ENCODE results near the gene CPLX4. TPM values are rescaled to one million over a fixed set of nuclear protein-coding genes. Genes with fewer than 3 reads are reported as not detected.
A peak's percentile ranks its signal among the peaks of the same experiment; 100 is the strongest.

CPLX4 gene
- not detected in 3 replicates for total RNA-seq (2021)
- not detected for Bru-seq, nascent RNA
- long read RNA-seq, experiment 1 = 0 reads
- long read RNA-seq, experiment 2 = 0 reads
- long read RNA-seq, experiment 3 = 0 reads

GRCh38 chr18:59318460-59319050 is at the start of gene CPLX4:
Gene CPLX4 (minus strand): TSS chr18:59318649. CDS start chr18:59318462, 187 bp downstream.
- H3K27me3 Mint-ChIP-seq (ENCODE audit: low read depth) = no peaks in the 10 kb centered on the region; the same call in none of the 2 replicates
- ChIA-PET POLR2A (no interaction called here), CTCF (interaction anchor here (1.0 to 3.7 kb wide), 4 partner anchors 10 to 84 kb away, joined by 3 to 17 read pairs (median 8); partner anchors contain the start of gene RAX)
- DNase-seq (ENCODE audit: low spot score) (no peak), ATAC-seq (no peak)
- no peak for TF ChIP-seq ZSCAN18 (CRISPR knock-in tag; IDR thresholded peaks at IDR 0.05)
- no peak for TF ChIP-seq ZNF396 (CRISPR knock-in tag; IDR thresholded peaks at IDR 0.05; ENCODE audit: borderline replicate concordance)
- TF ChIP-seq ZNF232 (CRISPR knock-in tag; IDR thresholded peaks at IDR 0.05) = no peak
- no peak for TF ChIP-seq NR3C1 (CRISPR knock-in tag; conservative IDR thresholded peaks at IDR 0.05; ENCODE audit: low read depth)
- H3K27ac Mint-ChIP-seq = no peak within 1 kb of the TSS
- H3K4me1 Mint-ChIP-seq = no peaks in the 10 kb centered on the region
- no peak within 1 kb of the TSS for H3K4me3 Mint-ChIP-seq
- peaks cover 3% of the 10 kb centered on the region; the same call in 1 of the 2 replicates for H3K9me3 Mint-ChIP-seq
- no peaks in the 10 kb centered on the region for H3K36me3 Mint-ChIP-seq

- POLR2A ChIA-PET = no interaction called here
- Mint-ChIP-seq H3K27ac (no peak overlapping the region), H3K36me3 (peaks cover 10% of the 10 kb centered on the region), H3K9me3 (no peaks in the 10 kb centered on the region), H3K4me1 (peaks cover 18% of the 10 kb centered on the region), H3K27me3 (ENCODE audit: low read depth) (peaks cover 57% of the 10 kb centered on the region), H3K4me3 (peak overlapping the region; percentile 65; the same call in 1 of the 2 replicates)
- no peak for DNase-seq (ENCODE audit: low spot score)
- TF ChIP-seq ZNF396 (CRISPR knock-in tag; IDR thresholded peaks at IDR 0.05; ENCODE audit: borderline replicate concordance) = no peak
- TF ChIP-seq GABPB1 (CRISPR knock-in tag; IDR thresholded peaks at IDR 0.05) = no peak
- TF ChIP-seq USF2 (CRISPR knock-in tag; IDR thresholded peaks at IDR 0.05) = no peak
- TF ChIP-seq CREB1 (CRISPR knock-in tag; IDR thresholded peaks at IDR 0.05) = no peak
- TF ChIP-seq JAZF1 (CRISPR knock-in tag; IDR thresholded peaks at IDR 0.05) = no peak
- TF ChIP-seq ZNF671 (CRISPR knock-in tag; IDR thresholded peaks at IDR 0.05) = no peak
- CTCF ChIA-PET = interaction anchor here (1.8 kb wide), 1 partner anchor 42 kb away, joined by 24 read pairs; no protein-coding TSS in a partner anchor
- ATAC-seq = no peak
Measured at GRCh38 chr18:59360381-59360780, 41.9 kb upstream of the CPLX4 start.

GRCh38 chr18:59359576-59359952 is 41.1 kb upstream of the CPLX4 start:
- H3K27ac Mint-ChIP-seq = no peak overlapping the region
- peak overlapping the region; percentile 65 for H3K4me3 Mint-ChIP-seq
- CTCF ChIA-PET = interaction anchor here (1.0 to 1.8 kb wide), 5 partner anchors 36 to 337 kb away, joined by 3 to 24 read pairs (median 7); partner anchors contain the start of gene CCBE1
- peaks cover 18% of the 10 kb centered on the region for H3K4me1 Mint-ChIP-seq
- peaks cover 51% of the 10 kb centered on the region for H3K27me3 Mint-ChIP-seq (ENCODE audit: low read depth)
- peaks cover 19% of the 10 kb centered on the region for H3K36me3 Mint-ChIP-seq
- POLR2A ChIA-PET = interaction anchor here (1.0 to 1.1 kb wide), 2 partner anchors 19 to 91 kb away, joined by 3 to 4 read pairs; no protein-coding TSS in a partner anchor
- DNase-seq (ENCODE audit: low spot score) (no peak), ATAC-seq (peak; percentile 8)
- H3K9me3 Mint-ChIP-seq = no peaks in the 10 kb centered on the region
- TF ChIP-seq ESRRA (CRISPR knock-in tag; IDR thresholded peaks at IDR 0.05; ENCODE audit: borderline replicate concordance) (no peak), ATF2 (CRISPR knock-in tag; IDR thresholded peaks at IDR 0.05; ENCODE audit: borderline replicate concordance, low read depth) (no peak), AFF4 (CRISPR knock-in tag; IDR thresholded peaks at IDR 0.05; ENCODE audit: borderline replicate concordance) (no peak), FOXK1 (CRISPR knock-in tag; IDR thresholded peaks at IDR 0.05) (no peak), SP1 (CRISPR knock-in tag; conservative IDR thresholded peaks at IDR 0.05) (no peak), ERG (CRISPR knock-in tag; IDR thresholded peaks at IDR 0.05) (no peak), CBFB (CRISPR knock-in tag; IDR thresholded peaks at IDR 0.05; ENCODE audit: low read depth) (no peak), GABPB1 (CRISPR knock-in tag; IDR thresholded peaks at IDR 0.05) (no peak), AR (CRISPR knock-in tag; IDR thresholded peaks at IDR 0.05) (no peak), ZMAT4 (CRISPR knock-in tag; IDR thresholded peaks at IDR 0.05) (no peak)
